ENCODE data around the gene NTRK2.

Gene NTRK2

GRCh38 chr9:84711936-84712335, 42.4 kb downstream of the NTRK2 start:
- no peak for TF ChIP-seq SIN3A (IDR thresholded peaks at IDR 0.05; ENCODE audit: borderline replicate concordance, insufficient read depth, low read length)
- no peak for TF ChIP-seq TAF1 (IDR thresholded peaks at IDR 0.05; ENCODE audit: borderline replicate concordance, insufficient read depth, low read length)
- no peak for TF ChIP-seq REST (IDR thresholded peaks at IDR 0.05; ENCODE audit: insufficient read depth in 1 of 2, low read depth in 2 of 2, low read length in 2 of 2)
- TF ChIP-seq FOXP2 (optimal IDR thresholded peaks at IDR 0.05; ENCODE audit: borderline replicate concordance, extremely low read depth, extremely low read length, insufficient read depth): no peak
- no peak for TF ChIP-seq POLR2AphosphoS5 (IDR thresholded peaks at IDR 0.05; ENCODE audit: low read depth, low read length)

GRCh38 chr9:84716217-84716616, 46.7 kb downstream of the NTRK2 start:
- TF ChIP-seq POLR2AphosphoS5 (IDR thresholded peaks at IDR 0.05; ENCODE audit: low read depth, low read length): no peak
- no peak for TF ChIP-seq REST (IDR thresholded peaks at IDR 0.05; ENCODE audit: insufficient read depth in 1 of 2, low read depth in 2 of 2, low read length in 2 of 2)
- no peak for TF ChIP-seq TAF1 (IDR thresholded peaks at IDR 0.05; ENCODE audit: borderline replicate concordance, insufficient read depth, low read length)
- TF ChIP-seq FOXP2 (optimal IDR thresholded peaks at IDR 0.05; ENCODE audit: borderline replicate concordance, extremely low read depth, extremely low read length, insufficient read depth): no peak
- TF ChIP-seq SIN3A (IDR thresholded peaks at IDR 0.05; ENCODE audit: borderline replicate concordance, insufficient read depth, low read length): no peak

DNA sequence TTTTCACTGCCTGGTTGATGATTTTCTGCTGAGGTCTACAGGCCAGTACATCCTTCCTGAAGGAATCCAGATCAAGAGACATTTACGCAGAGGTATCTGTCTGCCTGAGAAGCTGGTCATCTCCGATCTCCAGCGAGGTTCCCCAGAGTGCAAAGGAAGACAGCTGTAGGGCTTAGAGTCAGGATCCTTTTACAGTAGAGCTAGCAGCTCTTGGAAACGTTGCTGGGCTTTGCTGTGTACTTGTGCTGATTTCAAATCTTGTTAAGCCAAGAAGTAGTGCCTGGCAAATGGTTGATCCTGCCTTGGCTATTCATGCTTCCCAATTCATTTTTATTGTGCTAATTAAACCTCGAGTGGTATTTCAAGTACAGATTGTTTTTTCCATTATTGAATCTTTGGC, 48.9 kb downstream of the NTRK2 start:
- TF ChIP-seq REST (IDR thresholded peaks at IDR 0.05; ENCODE audit: insufficient read depth in 1 of 2, low read depth in 2 of 2, low read length in 2 of 2) (no peak), TAF1 (IDR thresholded peaks at IDR 0.05; ENCODE audit: borderline replicate concordance, insufficient read depth, low read length) (no peak), FOXP2 (optimal IDR thresholded peaks at IDR 0.05; ENCODE audit: borderline replicate concordance, extremely low read depth, extremely low read length, insufficient read depth) (no peak), SIN3A (IDR thresholded peaks at IDR 0.05; ENCODE audit: borderline replicate concordance, insufficient read depth, low read length) (no peak), POLR2AphosphoS5 (IDR thresholded peaks at IDR 0.05; ENCODE audit: low read depth, low read length) (no peak)

DNA sequence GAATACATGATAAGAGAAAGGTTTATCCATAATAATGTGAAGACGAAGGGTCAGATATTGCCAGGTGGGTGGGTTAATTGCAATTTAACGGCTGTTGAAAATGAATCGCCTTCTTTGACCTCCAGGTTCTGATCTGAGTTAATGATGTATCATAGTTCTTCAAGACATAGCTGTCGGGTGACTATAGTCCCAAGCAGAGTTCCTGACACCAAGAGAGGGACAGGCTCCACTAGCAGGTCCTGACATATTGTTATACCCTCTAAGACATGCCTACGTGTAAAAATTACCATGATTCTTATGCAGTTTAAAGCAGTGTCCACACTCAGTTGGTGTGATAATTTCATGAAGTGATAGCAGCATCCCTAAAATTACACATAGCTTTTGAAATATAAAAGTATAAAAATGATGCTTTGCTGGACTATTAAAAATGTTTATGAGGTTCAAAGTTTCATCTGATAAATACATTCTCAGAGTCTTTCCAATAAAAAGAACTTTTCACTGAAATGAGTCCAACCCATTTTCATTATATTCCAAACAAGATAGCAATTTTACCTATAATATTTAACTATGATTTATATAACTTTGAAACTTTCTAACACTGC, 53.0 kb downstream of the NTRK2 start:
- no peak for TF ChIP-seq SIN3A (IDR thresholded peaks at IDR 0.05; ENCODE audit: borderline replicate concordance, insufficient read depth, low read length)
- no peak for TF ChIP-seq TAF1 (IDR thresholded peaks at IDR 0.05; ENCODE audit: borderline replicate concordance, insufficient read depth, low read length)
- no peak for TF ChIP-seq POLR2AphosphoS5 (IDR thresholded peaks at IDR 0.05; ENCODE audit: low read depth, low read length)
- no peak for TF ChIP-seq FOXP2 (optimal IDR thresholded peaks at IDR 0.05; ENCODE audit: borderline replicate concordance, extremely low read depth, extremely low read length, insufficient read depth)
- TF ChIP-seq REST (IDR thresholded peaks at IDR 0.05; ENCODE audit: insufficient read depth in 1 of 2, low read depth in 2 of 2, low read length in 2 of 2): no peak

Measured in PFSK-1 (cell line).